PC-9 (cell line): Measurements from ENCODE around the gene BIRC2.

Experiments
- CTCF ChIP-seq: fragments of 200-600 bp; sonication (generic); conservative IDR thresholded peaks from 2 replicates; pipeline ENCODE4 v1.6.1; 2017; ENCODE audit warnings: mixed run types, antibody characterized with exemption, mild to moderate bottlenecking, moderate library complexity
- EZH2 ChIP-seq: fragments of 200-600 bp; sonication (generic); IDR thresholded peaks from 2 replicates; pipeline ENCODE4 v1.8.0; 2017; ENCODE audit warnings: antibody characterized with exemption, low read depth

- no peak for TF ChIP-seq CTCF
- no peak for TF ChIP-seq EZH2
Measured at GRCh38 chr11:102420547-102420946, 73.5 kb downstream of the BIRC2 start.
